Activated T-cell treated with anti-CD3 and anti-CD28 coated beads for 4 hours (primary cell): ENCODE measurements around the gene STRA6.

Experiments used
- DNase-seq: peaks from one replicate; pipeline ENCODE4 v3.0.0-alpha.2; 2020

Gene STRA6

DNA sequence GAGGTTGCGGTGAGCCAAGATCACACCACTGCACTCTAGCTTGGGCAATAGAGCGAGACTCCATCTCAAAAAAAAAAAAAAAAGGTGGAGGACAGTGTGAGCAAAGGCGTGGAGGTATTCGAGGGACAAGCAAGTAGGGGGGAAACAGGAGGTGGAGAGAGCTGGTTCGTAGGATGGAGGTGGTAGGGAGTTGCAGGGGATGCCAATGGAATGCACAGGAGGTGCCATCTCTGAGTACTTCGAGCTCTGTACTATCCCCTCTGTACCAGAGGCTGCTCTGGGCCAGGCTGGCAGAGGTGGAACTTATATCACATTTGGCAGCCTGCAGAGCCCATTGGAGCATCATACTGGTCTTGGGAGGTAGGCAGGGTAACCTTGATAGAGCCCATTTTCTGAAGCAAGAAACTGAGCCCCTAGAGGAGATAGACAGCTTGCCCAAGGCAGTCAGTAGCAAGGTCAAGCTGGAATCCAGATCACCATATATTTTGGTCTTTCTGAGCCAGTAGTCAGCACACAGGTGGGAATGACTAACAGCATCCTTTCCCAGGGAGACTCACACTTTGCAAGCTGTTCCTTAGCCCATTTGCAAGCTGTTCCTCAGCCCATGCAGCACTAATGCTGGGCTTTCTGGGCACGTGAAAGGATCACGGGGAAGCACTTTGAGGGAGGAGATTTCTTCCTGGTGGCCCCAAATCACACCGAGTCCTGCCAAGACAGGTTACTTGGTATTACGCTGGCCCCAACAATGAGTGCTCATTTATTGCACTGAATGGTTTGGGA, 24.4 kb upstream of the STRA6 start:
- DNase-seq: no peak

DNA sequence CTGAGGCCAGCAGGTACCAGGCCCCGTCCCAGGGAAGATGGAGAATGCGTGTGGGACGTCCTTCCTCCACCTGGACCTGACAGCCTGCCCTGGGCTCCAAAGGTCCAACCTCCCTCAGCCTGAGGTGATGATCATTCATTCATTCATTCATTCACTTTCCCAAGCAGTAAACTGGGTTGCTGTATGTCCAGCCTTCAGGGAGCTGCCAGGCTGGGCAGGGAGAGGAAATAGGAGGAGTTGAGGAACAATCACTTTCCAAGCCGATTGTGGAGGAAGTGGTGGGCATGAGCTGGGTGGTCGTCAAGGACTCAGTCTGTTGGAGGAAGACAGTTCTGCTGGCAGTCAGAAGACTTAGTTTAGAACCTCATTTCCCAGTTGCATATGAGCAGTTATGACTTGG, 23.3 kb upstream of the STRA6 start:
- no peak for DNase-seq

DNA sequence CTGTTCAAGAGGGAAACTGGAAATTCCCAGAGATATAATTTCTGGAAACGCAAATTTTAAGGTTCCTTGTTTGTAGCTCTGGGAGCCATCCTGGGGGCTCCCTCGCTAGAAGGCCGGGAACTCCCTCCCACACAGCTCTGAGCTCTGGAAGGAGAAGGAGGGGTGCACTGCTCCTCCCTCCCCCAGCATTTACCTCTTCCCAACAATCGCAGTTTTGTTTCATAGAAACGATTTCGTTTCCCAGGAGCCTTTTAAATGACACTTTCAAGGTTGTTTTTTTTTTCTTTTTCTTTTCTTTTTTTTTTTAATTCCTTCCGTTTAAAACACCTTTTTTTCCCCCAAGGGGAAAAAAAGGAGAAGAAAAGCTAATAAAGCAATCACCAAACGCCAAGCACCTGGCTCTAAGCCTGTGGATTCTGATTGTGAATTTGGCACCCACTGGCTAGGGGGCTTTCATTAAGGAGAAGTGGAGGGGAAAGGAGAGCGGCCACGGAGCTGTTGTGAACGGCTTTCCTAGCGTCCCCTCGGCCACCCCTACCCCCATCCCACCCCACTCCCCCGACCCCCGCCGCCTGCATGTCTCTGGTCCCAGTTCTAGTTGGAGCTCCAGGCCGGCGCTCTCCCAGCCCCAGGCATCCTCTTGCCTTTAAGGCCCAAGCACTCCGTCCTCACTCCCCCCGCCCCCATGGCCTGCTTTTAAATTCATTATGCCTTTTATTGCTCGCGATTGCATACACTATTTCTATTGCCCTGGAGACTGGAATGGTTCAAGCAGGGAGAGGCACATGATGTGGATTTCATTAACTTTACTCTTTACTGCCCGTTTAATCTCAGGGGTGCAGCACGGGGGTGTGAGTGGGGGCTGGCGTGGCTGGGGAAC, 19.9 kb upstream of the STRA6 start:
- DNase-seq: no peak

DNA sequence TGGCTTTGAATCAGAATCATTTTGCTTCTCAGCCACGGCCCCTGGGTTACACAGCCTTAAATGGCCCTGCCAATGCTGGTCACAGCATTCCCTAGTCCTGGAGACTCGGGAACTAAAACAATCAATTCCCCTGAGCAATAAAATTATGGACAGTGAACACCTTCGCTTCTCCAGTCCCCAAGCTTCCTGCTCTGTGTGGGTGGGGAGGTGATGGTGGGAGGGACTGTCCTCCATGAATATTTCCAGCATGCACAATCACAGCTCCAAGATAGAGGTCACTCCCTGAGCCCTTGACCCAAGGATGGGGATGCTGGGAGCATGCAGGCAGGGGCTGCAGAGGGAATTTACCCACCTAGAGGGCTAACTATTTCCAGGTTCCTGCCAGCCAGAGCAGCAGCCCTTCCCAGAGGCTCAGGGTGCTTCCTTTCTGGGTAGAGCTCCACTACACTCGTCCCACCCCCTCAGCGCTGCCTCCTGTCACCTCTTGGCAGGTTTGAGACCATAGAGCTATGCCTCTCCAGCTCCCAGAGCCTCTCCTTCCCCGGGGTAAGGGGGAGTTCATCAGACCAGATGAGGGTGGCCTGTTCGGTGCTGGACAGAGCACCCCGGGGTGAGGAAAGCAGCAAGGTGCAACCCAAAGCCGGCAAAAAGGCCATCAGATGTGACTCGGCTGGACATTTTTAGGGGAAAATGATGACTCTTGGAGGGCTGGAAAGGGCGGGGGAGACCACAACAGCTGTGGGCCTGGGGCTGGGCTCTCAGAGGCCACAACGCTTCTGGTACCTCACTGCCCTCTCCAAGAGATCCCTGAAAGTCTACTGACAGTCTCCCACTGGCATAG, 19.0 kb upstream of the STRA6 start:
- DNase-seq: no peak

DNA sequence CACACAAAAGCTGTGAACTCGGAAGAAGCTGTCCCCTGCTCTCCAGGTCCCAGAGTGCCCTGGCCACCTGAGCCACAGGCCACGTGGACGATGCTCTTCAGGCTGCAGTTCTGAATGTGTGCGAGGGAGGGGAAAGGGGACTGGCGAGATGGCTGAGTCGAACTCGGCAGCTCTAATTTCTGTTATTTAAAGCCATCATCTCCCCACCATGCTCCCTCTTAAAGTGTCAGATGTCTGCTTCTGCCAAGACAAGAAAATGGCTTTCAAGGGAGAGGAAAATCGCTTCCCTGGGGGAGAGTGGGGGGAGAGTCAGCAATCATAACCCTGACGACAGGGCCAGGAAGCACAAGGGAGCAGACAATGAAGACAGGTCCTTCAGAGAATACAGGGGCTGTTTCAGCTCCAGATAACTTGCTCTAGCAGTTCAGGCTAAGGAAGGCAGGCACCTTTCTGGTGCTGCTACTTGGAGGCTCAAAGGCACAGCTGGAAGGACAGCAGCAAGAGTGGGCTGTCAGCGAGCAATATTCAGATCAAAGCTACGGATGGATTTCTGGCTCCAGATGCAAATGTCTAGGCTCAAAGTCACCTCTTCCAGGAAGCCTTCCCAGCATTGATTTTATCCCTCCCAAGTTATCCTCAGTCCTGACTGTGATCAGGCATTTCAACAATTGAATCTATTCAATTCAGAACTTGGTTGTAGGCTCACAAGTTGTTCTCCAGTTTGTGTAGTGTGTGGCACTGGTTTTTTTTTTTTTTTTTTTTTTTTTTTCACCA, 18.1 kb upstream of the STRA6 start:
- DNase-seq: no peak

DNA sequence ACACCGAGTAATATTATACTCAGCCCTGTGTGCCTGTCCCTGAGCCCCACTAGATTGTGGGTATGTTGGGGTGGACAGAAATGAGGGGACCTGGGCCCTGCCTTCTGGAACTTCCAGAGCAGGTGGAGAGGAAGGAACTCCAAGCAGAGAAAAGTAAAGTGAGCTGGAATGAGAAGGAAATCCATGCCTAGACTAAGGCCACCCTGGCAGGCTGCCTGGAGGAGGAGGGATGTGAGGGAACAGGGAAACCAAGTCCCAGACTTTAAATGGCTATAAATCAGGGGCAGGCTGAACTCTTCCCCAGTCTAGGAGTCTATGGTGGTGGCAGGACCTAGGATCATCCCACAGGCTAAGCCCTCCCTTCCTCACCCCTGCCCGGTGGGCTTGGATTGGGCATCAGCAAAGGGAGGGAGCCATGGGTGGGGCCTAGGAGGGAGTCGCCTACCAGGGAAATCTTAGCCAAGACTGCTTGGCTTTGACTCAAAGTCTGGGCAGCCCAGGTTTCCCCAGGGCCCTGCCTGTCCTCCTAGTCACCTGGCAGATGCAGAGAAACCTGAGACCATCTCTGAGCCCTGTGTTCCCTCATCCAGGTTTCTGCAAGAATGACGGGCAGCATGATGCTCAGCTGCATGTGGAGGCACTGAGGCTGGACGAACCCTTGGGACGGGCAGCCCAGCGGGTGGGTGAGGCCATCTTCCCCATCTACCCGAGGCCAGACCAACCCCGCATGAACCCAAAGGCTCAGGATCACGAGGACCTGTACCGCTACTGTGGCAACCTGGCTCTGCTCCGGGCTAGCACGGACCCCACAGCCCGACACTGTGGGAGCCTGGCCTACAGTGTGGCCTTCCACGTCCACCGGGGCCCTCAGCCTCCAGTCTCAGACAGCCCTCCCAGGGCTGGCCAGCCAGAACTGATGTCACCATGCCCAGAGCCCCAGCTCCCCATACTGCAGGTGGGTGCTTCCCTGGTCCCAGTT, 15.6 kb upstream of the STRA6 start:
- no peak for DNase-seq

DNA sequence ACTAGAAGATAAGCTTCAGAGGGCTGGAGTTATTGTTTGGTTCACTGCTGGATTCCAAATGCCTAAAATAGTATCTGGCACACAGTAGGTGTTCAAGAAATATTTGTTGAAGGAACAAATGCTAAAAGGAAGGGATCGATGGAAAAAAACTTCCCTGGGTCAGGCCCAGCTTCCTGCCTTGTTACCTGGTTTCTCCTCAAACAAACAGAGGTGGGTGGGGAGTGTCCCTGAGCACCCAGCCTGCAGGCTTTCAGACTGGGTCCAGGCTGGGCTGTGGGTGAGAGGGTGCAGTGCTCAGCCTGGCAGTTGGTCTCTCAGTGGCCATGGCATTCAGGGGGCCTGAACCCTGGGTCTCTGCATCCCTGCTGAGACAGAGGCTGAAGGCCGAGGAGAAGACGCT, 14.4 kb upstream of the STRA6 start:
- no peak for DNase-seq

DNA sequence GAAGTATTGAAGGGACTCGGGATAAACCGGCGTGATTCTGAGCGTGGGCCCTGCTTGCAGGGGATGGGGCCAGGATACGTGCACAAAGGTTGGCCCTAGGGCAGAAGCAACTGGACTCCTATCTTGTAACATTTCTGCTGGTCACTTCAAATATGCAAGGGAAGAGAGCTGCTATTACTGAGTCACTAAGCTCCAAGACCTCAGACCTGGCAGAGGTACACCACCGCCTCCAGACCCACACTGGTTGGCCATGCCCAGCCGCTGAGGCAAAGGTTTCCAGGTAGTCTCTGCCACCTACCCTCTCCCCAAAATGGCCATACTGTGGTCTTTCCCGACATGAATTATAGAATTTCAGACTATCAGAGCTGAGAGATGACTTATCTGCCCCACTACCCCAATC, 13.4 kb upstream of the STRA6 start:
- no peak for DNase-seq

DNA sequence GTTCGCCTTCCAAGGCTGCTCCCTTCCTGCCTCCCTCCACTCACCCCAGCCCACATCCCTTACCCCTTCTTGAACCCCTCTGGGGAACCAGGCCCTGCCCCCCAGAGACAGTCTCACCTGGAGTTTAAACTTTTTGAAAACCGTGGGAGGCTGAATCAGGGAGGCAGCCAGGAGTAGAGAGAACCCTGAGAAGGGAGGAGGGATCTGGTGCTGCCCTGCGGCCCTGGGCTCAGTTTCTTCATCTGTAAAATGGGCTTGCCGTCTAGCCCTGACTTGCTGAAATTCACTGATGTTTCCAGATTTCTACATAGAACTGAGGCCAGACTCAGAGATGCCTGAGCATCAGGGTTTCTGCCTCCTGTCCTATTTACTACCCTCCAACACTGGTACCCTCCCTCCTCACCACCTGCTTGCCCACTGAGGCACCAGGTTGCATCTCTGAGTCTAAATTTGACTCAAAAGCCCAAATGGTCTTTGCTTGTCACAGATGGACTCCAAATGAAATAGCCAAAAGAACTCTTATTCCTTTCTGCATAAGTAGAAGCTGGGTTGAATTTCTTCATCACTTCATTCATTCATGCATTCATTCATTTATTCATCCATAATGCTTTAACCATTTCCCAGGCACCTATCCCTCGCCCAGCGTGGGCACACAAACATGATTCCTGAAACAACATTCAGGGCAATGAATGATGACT, 11.9 kb upstream of the STRA6 start:
- DNase-seq: no peak

DNA sequence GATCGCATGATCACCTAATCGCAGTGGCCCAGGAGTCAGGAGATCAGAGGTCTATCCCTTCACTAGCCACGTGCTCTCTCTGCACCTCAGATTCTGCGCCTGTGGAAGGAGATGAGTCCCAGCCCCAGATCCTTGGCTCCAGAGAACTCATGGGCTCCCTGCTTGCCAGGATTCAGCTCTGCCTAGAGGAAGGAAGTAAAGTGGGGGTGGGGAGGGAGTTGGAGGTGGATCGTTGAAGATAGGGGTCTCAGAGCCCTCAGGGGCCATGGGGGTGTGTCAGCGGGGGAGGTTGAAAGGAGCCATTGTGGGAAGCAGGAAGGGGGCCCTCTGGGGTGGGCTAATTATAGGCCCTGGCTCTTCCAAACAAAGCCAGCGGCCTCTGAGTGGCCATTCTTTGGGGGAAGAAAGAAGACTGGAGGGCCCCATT, 11.3 kb upstream of the STRA6 start:
- no peak for DNase-seq

DNA sequence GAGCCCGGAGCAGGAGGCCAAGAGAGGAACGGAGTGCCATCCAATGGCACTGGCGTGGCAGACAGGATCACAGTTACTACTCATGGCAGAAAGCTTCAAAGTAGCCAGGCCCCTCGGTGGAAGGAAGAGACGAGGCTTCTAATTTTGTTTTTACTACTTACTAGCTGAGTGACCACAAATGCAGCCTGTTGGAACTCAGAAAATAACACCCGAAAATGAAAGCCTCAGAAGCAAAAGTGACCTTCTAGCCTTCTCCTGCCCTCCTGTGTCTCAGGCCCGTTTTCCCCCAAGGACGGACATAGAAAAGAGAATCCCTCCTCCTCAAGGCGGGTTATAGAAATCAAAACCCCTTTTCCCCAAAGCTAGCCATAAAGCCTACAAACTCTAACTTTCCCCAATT, 9.9 kb upstream of the STRA6 start:
- DNase-seq: no peak

DNA sequence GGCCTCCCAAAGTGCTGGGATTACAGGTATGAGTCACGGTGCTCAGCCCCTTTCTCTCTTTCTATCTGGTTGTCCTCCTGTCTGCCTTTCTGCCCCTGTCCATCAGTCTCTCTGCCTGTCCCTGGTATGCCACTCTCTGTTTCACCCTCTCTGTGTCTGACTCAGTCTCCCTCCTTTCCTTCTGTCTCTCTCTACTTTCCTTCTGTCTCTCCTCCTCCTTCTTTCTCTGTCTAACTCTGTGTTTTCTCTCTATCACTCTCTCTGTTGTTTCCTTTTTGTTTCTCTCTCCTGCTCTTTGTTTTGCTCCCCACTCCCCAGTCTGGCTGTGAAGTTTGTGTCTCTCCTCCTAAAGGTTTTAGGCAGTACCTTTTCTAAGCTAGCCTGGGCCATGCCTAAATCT, 9.1 kb upstream of the STRA6 start:
- no peak for DNase-seq

DNA sequence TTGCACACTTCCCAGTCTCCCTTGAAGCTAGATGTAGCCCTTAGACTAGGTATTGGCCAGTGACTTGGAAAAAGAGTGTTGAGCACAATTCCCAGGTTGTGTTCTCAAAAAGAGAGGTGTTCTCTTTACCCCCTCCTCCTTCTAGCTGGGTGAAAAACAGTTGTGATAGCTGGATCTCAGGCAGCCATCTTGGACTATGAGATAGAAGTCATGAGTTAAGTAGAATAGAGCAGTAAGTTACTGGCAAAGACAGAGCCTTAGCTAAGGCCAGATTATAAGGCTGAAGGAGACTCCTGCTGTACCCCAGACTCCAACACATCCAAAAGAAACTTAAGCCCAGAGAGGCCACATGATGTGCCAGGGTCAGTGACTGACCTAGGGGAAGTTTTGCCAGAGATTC, 8.1 kb upstream of the STRA6 start:
- DNase-seq: no peak

DNA sequence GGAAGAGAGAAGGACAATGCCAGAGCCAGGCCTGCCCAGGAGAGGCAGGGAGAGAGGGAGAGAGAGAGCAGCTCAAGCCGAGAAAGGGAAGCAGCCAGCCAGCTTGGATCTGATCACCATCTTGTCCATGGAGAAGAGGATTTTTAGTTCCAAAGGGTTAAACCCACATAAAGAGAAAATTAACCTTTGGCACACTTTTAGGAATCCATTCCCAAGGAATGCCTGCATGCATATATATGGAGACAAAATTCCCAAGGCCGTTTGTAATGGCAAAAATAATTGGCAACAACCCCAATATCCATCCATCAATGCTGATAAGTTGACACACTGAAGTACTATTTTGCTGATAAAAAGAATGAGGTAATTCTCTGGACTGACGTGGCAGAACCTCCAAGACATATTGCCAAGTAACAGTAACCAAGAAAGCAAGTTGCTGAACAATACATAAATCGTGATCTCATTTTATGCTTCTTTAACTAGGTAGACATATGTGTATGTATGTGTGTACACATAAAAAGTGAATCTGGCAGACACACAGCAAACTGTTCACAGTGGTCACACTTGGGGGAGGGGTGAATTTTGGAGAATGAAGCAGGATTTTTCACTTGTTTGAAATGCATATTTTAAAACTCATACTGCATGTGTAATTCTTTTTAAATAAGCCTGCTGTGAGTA, 7.5 kb upstream of the STRA6 start:
- no peak for DNase-seq

DNA sequence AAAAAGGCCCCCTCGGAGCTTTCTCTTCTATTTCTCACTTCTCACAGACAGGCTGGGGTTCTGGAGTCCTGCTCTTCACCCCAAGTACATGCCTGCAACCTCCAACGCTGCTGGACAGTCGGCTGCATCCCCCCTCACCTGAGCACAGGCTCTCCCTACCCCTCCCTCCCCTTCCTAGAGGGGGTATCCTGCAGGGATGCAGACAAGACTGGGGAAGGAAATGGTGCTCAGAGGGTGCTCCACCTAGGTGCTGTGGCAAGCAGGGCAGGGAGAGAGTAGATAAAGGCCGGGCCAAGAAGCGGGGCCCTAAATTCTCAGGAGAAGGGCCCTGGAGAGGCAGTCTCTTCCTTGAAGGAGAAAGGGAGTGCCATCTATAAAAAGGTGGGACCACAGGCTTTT, 7.0 kb upstream of the STRA6 start:
- DNase-seq: no peak

DNA sequence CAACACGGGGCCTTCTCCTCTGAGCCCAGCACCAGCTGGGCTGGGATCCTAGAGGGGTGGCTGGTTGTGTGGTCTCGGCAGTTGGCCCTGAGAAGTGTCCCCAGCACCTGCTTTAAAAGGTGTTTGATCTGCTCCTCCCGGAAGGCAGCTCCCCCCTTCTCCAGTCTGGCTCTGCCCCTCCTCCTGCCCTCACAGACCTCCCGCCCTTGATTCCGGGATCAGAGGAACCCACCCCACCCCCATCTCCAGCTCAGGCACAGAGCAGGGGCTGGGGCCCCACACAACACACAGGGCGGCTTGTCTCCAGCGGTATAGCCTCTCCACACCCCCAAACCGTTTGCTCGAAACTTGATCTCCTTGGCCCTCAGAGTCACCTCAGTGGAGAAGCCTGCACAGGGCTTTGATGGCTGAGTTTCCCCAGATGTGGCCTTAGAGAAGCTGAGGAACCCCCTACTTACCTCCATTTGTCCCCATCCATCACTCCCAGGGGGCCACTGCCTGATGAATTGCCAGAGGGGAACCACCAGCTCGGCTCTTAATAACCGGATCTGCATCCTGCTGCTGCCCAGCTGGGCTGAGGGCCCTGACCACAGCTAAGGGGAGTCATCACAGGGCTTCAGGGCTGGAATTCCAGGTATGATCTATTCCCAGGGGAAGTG, 6.4 kb upstream of the STRA6 start:
- DNase-seq: no peak

DNA sequence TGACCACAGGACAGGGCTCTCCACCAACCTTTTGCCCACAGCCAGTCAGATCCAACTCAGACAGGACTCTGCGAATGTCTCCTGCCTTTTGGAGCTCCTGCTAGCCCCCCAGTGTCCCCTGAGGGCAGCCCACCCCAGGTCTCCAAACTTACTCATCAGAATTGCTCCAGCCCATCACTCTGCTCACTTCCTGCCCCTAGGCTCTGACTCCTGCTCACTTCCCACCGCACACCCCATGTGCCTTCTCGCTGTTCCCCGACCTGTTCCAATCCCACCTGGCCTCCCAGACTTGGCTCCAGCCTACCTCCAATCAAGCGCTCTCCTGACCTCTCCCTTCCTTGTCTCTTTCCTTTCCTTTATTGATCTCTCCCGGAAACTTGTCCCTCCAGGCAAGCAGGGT, 5.9 kb upstream of the STRA6 start:
- DNase-seq: no peak

DNA sequence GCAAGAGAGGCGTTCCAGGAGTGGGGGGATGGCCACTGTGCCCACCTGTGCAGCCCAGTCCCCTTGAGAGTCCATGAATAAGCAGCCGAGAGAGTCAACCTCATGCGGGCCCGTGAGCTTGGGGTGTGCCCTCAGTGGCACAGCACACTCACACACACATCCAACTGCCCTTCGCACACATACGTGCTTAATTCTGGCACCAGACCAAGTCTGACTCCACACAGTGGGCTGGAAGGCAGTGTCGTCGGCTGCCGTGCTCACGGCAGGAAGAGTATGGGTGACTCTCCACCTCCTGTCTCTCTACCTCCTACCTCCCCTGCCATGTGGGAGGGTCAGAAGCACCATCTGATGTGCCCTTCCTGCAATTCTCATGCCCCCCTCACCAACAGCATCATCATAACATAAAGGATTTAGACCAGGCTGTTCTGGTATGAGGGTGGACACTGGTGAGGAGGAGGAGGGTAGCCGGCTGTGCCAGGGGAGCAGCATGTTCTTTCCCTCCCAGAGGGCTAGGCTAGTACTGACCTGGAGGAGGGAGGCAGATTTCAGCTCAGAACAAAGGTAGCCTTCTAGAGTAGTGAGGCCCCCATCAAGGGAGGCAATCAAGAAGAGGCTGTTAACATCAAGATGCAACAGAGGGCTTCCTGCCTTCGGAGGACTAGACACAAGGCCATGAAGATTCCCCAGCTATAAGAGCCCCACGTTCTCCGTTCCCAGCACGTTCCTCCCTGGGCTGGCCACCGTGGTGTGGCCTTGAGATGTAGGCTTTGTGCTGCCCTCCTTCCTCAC, 5.3 kb upstream of the STRA6 start:
- DNase-seq: no peak

DNA sequence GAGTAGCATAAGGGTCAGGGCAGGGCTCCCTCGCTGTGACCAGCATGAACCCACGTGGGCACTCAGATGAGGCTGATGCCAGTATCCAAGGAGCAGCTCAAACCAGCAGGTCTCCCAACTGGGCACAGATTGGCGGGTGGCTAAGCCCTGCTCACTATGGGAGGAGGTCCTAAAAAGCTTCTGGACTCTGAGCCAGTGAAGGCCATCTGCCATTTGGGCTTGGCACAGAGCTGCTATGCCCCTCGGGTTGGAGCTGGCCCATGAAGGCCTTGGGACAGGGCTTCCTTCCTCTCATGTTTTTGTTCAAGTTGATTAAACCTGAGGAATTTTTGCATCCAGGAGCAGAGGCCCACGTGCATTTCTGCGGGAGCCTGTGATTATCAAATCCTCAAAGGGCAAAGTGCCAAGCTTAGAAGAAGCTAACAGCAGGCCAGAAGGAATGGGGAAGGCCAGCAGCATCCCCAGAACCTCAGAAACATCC, 4.3 kb upstream of the STRA6 start:
- no peak for DNase-seq
